Stimulated activated naive CD8-positive, alpha-beta T cell treated with anti-CD3 and anti-CD28 coated beads, Interleukin-15, Interleukin-2, amounts not matched to agents 100 ng/mL and 50 ng/mL, for 24 hours (primary cell): ENCODE data around the gene COG7.
"Not testable (repeated sequence)": the region's sequence is repeated elsewhere in the genome, so short reads cannot be mapped to it uniquely, and the experiment has no call there.

Source experiments
- H3K27ac Mint-ChIP-seq: one replicate; pipeline ENCODE4 v1.8.0; 2021; ENCODE audit warnings: mild to moderate bottlenecking, mixed read lengths
- H3K27me3 Mint-ChIP-seq: one replicate; pipeline ENCODE4 v1.8.0; 2021; ENCODE audit warnings: mixed read lengths
- H3K36me3 Mint-ChIP-seq: one replicate; pipeline ENCODE4 v1.8.0; 2021; ENCODE audit warnings: low read depth, mixed read lengths
- H3K4me1 Mint-ChIP-seq: one replicate; pipeline ENCODE4 v1.8.0; 2021; ENCODE audit warnings: low read depth, mixed read lengths
- H3K4me3 Mint-ChIP-seq: one replicate; pipeline ENCODE4 v1.8.0; 2021; ENCODE audit warnings: mild to moderate bottlenecking, mixed read lengths
- H3K9me3 Mint-ChIP-seq: one replicate; pipeline ENCODE4 v1.8.0; 2021; ENCODE audit warnings: mixed read lengths

Gene COG7

DNA sequence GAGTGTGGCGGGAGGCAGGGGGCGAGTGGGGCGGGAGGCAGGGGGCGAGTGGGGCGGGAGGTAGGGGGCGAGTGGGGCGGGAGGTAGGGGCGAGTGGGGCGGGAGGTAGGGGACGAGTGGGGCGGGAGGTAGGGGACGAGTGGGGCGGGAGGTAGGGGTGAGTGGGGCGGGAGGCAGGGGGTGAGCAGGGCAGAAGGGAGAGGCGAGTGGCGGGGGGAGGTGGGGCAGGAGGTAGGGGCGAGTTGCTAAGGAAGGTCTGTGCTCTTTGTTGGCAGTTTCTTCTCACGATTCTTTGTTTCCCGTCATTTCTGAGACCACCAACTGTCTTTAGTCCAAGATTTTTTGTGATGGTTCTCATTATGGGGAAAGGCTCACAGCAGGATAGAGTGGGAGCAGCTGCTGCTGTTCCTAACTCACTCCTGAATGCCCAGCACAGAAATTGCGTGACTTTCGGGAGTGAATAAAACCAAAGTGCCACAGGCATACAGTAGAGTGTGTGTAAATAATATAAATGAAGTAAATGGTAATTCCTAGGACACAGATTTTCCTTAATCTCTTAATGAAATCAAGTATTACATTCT is 44.7 kb downstream of the COG7 start:
- H3K9me3 Mint-ChIP-seq = no peaks in the 10 kb centered on the region
- H3K27ac Mint-ChIP-seq = no peak overlapping the region
- no peaks in the 10 kb centered on the region for H3K4me1 Mint-ChIP-seq
- no peak overlapping the region for H3K4me3 Mint-ChIP-seq
- H3K36me3 Mint-ChIP-seq = peaks cover 44% of the 10 kb centered on the region
- H3K27me3 Mint-ChIP-seq = no peaks in the 10 kb centered on the region

- peaks cover 49% of the 10 kb centered on the region for H3K36me3 Mint-ChIP-seq
Measured at GRCh38 chr16:23407436-23408127, 45.4 kb downstream of the COG7 start.

DNA sequence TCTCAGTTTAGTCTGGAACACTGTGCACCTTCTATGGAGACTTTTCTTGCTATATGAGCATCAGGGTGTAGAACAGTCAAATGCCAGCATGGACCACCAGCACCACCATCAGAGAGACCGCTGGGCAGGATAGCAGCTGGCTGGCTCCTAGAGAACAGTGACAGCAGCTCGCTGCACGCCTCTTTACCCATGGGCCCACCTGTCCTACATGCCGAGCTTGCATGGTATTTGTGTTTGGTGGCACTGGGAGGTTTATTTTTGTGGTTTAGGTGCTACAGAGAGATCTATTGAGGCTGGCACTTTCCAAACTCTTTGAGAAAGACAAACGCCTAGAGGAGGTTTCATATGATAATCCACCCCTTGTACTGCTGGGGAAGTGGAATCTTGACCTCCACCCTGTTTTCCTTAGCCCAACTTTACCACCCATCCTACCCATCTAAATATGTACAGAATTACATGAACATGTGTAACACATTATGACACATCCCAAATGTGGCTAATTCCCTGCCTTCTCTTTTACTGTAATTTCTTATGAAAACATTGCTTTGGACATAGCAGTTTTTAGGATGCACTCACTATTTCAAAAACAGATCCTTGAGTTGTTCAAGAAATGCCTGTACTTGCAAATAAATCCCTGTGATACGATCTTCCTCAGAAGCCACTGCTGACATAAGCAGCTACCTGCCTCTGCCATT is 46.3 kb downstream of the COG7 start:
- Mint-ChIP-seq H3K4me1 (no peaks in the 10 kb centered on the region), H3K36me3 (peaks cover 52% of the 10 kb centered on the region), H3K27me3 (no peaks in the 10 kb centered on the region), H3K4me3 (no peak overlapping the region), H3K9me3 (no peaks in the 10 kb centered on the region), H3K27ac (no peak overlapping the region)

More at GRCh38 chr16:23407436-23408127, 45.4 kb downstream of the COG7 start:
- Mint-ChIP-seq H3K4me1 (no peaks in the 10 kb centered on the region), H3K4me3 (no peak overlapping the region), H3K9me3 (no peaks in the 10 kb centered on the region), H3K27me3 (no peaks in the 10 kb centered on the region), H3K27ac (no peak overlapping the region)

GRCh38 chr16:23406024-23406423 is 47.0 kb downstream of the COG7 start:
- H3K27me3 Mint-ChIP-seq = no peaks in the 10 kb centered on the region
- H3K4me3 Mint-ChIP-seq = no peak overlapping the region
- no peaks in the 10 kb centered on the region for H3K4me1 Mint-ChIP-seq
- H3K27ac Mint-ChIP-seq = no peak overlapping the region
- no peaks in the 10 kb centered on the region for H3K9me3 Mint-ChIP-seq
- peaks cover 51% of the 10 kb centered on the region for H3K36me3 Mint-ChIP-seq

- no peaks in the 10 kb centered on the region for H3K27me3 Mint-ChIP-seq
- H3K27ac Mint-ChIP-seq = no peak overlapping the region
- no peak overlapping the region for H3K4me3 Mint-ChIP-seq
- H3K36me3 Mint-ChIP-seq = peaks cover 56% of the 10 kb centered on the region
- no peaks in the 10 kb centered on the region for H3K4me1 Mint-ChIP-seq
- H3K9me3 Mint-ChIP-seq = no peaks in the 10 kb centered on the region
Measured at GRCh38 chr16:23403547-23403946, 49.4 kb downstream of the COG7 start.

GRCh38 chr16:23402100-23402499 is 50.9 kb downstream of the COG7 start:
- no peak overlapping the region for H3K27ac Mint-ChIP-seq
- H3K4me3 Mint-ChIP-seq = no peak overlapping the region
- H3K4me1 Mint-ChIP-seq = no peaks in the 10 kb centered on the region
- no peaks in the 10 kb centered on the region for H3K27me3 Mint-ChIP-seq
- no peaks in the 10 kb centered on the region for H3K9me3 Mint-ChIP-seq
- H3K36me3 Mint-ChIP-seq = peaks cover 57% of the 10 kb centered on the region

DNA sequence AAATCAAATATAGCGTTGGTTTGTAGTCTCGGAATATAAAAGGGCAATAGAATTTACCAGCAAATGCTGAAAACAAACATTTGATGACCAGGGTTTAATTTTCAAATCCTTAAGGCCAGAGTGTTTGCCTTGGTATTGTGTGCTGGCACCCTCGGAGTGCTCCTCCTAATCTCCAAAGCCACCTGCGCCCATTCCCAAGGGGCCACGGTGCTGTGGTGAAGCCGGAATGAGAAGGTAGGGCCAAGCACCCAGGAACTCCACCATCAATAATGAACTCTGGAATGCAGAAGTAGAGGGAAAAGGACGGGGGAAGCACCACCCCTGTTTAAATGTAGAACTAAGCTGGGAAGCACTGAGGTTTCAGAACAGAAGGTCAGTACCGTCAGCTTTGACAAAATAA is 51.9 kb downstream of the COG7 start:
- no peak overlapping the region for H3K4me3 Mint-ChIP-seq
- no peak overlapping the region for H3K27ac Mint-ChIP-seq
- H3K36me3 Mint-ChIP-seq = peaks cover 53% of the 10 kb centered on the region
- no peaks in the 10 kb centered on the region for H3K9me3 Mint-ChIP-seq
- no peaks in the 10 kb centered on the region for H3K4me1 Mint-ChIP-seq
- H3K27me3 Mint-ChIP-seq = no peaks in the 10 kb centered on the region

DNA sequence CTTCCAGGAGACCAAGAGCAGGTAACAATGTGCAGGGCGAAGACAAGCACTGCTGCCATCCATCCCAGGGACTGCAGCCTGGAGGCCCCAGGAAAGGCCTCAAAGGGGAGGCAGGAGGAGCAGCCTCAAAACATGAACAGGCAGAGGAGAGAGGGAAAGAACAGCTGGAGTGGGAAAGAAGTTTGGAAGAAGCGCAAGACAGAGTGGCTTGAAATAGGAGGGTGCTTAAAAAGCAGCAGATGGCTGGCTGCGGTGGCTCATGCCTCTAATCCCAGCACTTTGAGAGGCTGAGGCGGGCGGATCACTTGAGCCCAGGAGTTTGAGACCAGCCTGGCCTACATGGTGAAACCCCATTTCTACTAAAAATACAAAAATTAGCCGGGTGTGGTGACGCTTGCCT is 52.5 kb downstream of the COG7 start:
- not testable (repeated sequence) for H3K4me1 Mint-ChIP-seq, H3K27ac Mint-ChIP-seq, H3K27me3 Mint-ChIP-seq, H3K4me3 Mint-ChIP-seq, H3K9me3 Mint-ChIP-seq
- peaks cover 48% of the 10 kb centered on the region for H3K36me3 Mint-ChIP-seq

DNA sequence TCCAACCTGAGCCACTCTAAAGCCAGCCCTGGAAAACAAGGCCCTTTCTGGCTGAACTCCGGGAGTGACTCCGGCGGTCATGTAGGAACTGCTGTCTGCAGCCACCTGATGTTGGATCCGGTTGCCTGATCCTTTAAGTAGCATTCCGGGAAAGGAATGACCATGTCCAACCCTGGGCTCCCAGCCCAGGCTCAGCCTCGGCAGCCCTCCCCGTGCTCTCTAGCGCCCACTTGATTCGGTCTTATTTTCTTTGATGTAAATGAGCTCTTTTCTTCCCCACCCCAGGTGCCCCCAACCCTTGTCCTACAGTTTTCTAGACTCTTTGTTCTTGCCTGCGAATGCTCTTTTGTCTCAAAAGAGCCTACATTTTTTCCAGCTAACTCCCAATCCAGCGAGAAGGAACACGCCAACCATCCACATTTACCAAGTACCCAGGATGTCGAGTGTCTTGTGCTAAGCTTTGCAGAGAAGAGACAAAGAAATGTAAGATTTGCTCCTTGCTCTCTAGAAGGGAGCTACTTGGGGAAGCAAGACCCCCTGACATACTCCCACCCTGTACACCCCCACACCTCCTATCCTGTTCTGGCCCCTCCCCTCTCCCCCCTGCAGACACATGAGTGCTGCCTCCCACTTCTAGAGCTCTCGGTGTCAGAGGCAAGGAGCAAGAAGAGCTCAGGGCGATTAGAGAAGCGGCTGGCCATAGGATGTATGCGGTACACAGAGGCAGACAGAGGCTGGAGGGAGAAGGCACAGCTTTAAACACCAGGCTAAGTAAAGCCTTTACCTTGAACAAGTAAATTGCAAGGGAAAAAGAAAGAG is 53.8 kb downstream of the COG7 start:
- H3K27ac Mint-ChIP-seq = no peak overlapping the region
- H3K27me3 Mint-ChIP-seq = no peaks in the 10 kb centered on the region

GRCh38 chr16:23397464-23397863 is 55.5 kb downstream of the COG7 start:
- Mint-ChIP-seq H3K27ac (no peak overlapping the region), H3K36me3 (peaks cover 40% of the 10 kb centered on the region), H3K27me3 (no peaks in the 10 kb centered on the region), H3K9me3 (no peaks in the 10 kb centered on the region), H3K4me1 (no peaks in the 10 kb centered on the region), H3K4me3 (no peak overlapping the region)

More for the DNA sequence above, 53.8 kb downstream of the COG7 start:
- no peak overlapping the region for H3K4me3 Mint-ChIP-seq
- peaks cover 49% of the 10 kb centered on the region for H3K36me3 Mint-ChIP-seq
- no peaks in the 10 kb centered on the region for H3K4me1 Mint-ChIP-seq
- H3K9me3 Mint-ChIP-seq = no peaks in the 10 kb centered on the region

- Mint-ChIP-seq H3K27me3 (no peaks in the 10 kb centered on the region), H3K4me3 (no peak overlapping the region), H3K4me1 (no peaks in the 10 kb centered on the region), H3K27ac (no peak overlapping the region), H3K9me3 (no peaks in the 10 kb centered on the region), H3K36me3 (peaks cover 41% of the 10 kb centered on the region)
Measured at GRCh38 chr16:23395732-23396131, 57.3 kb downstream of the COG7 start.

- Mint-ChIP-seq H3K36me3 (peaks cover 36% of the 10 kb centered on the region), H3K9me3 (no peaks in the 10 kb centered on the region), H3K27me3 (no peaks in the 10 kb centered on the region), H3K27ac (no peak overlapping the region), H3K4me3 (no peak overlapping the region), H3K4me1 (no peaks in the 10 kb centered on the region)
Measured at GRCh38 chr16:23394141-23394831, 58.7 kb downstream of the COG7 start.

GRCh38 chr16:23392223-23392600 is 60.8 kb downstream of the COG7 start:
- Mint-ChIP-seq H3K9me3 (no peaks in the 10 kb centered on the region), H3K27me3 (no peaks in the 10 kb centered on the region), H3K4me3 (no peak overlapping the region), H3K36me3 (peaks cover 33% of the 10 kb centered on the region), H3K4me1 (no peaks in the 10 kb centered on the region), H3K27ac (no peak overlapping the region)

DNA sequence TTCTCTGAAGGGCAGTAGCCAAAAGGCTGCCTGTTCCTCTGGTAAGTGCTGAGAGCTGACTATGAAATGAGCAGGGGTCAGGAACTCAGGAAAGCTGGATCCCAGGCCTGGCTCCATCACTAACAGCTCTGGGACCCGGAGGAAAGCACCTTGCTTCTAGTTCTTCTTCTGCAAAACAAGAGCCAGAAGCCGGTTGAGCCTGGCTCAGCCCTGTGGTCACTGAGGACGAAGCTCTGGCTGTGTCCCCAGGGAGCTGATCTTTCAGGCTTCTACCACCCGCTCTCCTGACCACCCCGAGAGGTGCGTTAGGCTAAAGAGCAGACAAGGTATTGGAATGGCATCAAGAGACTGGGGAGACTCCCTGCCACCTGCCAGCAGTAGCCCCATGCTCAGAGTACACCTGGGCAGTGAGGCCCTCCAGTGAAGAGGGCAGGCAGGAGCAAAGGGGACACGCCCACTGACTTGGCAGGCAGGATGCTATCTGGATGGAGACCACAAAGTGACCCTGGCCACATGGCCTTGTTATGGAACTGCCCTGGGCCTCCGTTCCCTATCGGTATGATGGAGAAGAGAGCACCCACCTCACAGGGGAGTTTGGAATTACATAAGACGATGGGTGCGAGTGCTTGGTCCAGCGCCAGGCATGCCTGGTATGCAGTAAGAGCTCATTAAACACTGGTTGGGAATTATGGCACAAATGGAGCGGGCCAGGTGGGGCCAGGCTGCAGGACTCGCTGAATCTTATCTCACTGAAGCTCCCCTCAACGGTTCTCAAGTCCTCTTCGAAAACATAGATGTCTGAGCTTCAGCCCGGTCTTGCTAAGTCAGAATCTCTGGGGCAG is 61.4 kb downstream of the COG7 start:
- H3K27me3 Mint-ChIP-seq = no peaks in the 10 kb centered on the region
- no peak overlapping the region for H3K27ac Mint-ChIP-seq
- peaks cover 31% of the 10 kb centered on the region for H3K36me3 Mint-ChIP-seq
- H3K4me3 Mint-ChIP-seq = no peak overlapping the region
- no peaks in the 10 kb centered on the region for H3K9me3 Mint-ChIP-seq
- H3K4me1 Mint-ChIP-seq = no peaks in the 10 kb centered on the region
